H1 (cell line): Measurements from ENCODE around the gene NANP.

Experiments
- CREB1 ChIP-seq: IDR thresholded peaks from 2 replicates; pipeline ENCODE4 v1.6.1; 2012; ENCODE audit warnings: inconsistent platforms
- EGR1 ChIP-seq: IDR thresholded peaks from 2 replicates; pipeline ENCODE4 v1.6.1; 2011; ENCODE audit warnings: low read depth, low read length, borderline replicate concordance
- NRF1 ChIP-seq: IDR thresholded peaks from 2 replicates; pipeline ENCODE4 v1.6.1; 2011; ENCODE audit warnings: mild to moderate bottlenecking, low read depth, low read length, improper control_type of control experiment
- POLR2AphosphoS5 ChIP-seq: IDR thresholded peaks from 2 replicates; pipeline ENCODE4 v1.6.1; 2011; ENCODE audit warnings: low read depth, low read length
- RAD21 ChIP-seq, 2 experiments: IDR thresholded peaks in 1 of 2; conservative IDR thresholded peaks in 1 of 2; 2 replicates each; pipeline ENCODE4 v1.6.1; 2011; ENCODE audit warnings: low read depth in 2 of 2, low read length in 2 of 2, improper control_type of control experiment in 1 of 2, inconsistent platforms in 1 of 2, mild to moderate bottlenecking in 1 of 2, moderate library complexity in 1 of 2
- SP2 ChIP-seq: IDR thresholded peaks from 2 replicates; pipeline ENCODE4 v1.6.1; 2012; ENCODE audit warnings: mild to moderate bottlenecking, low read length, inconsistent platforms
- YY1 ChIP-seq: IDR thresholded peaks from 2 replicates; pipeline ENCODE4 v1.6.1; 2011; ENCODE audit warnings: low read depth, mild to moderate bottlenecking, low read length
- TF ChIP-seq, protein P1 (sequence below), 3 experiments: IDR thresholded peaks; 1 replicate in 2 of 3; 2 replicates in 1 of 3; pipeline versions ENCODE4 v1.5.1 to v1.6.1; 2011; ENCODE audit warnings: low read length in 3 of 3, mild to moderate bottlenecking in 3 of 3, inconsistent platforms in 2 of 3, low read depth in 1 of 3, moderate library complexity in 1 of 3; ENCODE audit not compliant: insufficient read depth in 1 of 3; ENCODE audit errors: control extremely low read depth in 1 of 3
- TF ChIP-seq, protein P2 (sequence below): IDR thresholded peaks from 2 replicates; pipeline ENCODE4 v1.6.1; 2012; ENCODE audit warnings: low read length, inconsistent platforms

DNA sequence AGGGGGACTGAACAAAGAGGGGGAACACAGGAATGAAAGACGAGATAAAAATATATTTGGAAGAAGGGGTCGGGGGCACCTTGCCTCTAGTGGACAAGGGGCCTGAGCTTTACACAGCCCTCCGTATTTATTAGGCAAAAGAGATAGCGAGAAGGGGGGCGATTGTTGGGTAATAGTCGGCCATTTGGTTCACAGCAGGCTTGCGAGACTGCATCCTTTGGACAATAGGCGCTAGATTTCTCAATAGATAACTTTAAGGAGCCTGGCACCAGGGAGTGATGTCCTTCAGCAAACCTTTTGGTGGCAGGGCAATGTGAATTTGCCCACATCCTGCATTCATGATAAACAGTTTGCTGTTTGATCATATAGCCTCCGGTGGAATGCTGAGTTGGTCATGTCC, 3.0 kb upstream of the NANP start:
- TF ChIP-seq, protein P1, sequence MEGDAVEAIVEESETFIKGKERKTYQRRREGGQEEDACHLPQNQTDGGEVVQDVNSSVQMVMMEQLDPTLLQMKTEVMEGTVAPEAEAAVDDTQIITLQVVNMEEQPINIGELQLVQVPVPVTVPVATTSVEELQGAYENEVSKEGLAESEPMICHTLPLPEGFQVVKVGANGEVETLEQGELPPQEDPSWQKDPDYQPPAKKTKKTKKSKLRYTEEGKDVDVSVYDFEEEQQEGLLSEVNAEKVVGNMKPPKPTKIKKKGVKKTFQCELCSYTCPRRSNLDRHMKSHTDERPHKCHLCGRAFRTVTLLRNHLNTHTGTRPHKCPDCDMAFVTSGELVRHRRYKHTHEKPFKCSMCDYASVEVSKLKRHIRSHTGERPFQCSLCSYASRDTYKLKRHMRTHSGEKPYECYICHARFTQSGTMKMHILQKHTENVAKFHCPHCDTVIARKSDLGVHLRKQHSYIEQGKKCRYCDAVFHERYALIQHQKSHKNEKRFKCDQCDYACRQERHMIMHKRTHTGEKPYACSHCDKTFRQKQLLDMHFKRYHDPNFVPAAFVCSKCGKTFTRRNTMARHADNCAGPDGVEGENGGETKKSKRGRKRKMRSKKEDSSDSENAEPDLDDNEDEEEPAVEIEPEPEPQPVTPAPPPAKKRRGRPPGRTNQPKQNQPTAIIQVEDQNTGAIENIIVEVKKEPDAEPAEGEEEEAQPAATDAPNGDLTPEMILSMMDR (IDR thresholded peaks at IDR 0.05; ENCODE audit: control extremely low read depth in 1 of 3, insufficient read depth in 1 of 3, low read depth in 1 of 3, low read length in 3 of 3), result no peak
- TF ChIP-seq NRF1 (no peak), POLR2AphosphoS5 (no peak), YY1 (no peak), SP2 (no peak), RAD21 (IDR thresholded peaks at IDR 0.05 in 1 of 2, conservative IDR thresholded peaks at IDR 0.05 in 1 of 2; ENCODE audit: low read depth in 2 of 2, low read length in 2 of 2) (no peak), CREB1 (no peak), EGR1 (no peak)
- TF ChIP-seq, protein P2, sequence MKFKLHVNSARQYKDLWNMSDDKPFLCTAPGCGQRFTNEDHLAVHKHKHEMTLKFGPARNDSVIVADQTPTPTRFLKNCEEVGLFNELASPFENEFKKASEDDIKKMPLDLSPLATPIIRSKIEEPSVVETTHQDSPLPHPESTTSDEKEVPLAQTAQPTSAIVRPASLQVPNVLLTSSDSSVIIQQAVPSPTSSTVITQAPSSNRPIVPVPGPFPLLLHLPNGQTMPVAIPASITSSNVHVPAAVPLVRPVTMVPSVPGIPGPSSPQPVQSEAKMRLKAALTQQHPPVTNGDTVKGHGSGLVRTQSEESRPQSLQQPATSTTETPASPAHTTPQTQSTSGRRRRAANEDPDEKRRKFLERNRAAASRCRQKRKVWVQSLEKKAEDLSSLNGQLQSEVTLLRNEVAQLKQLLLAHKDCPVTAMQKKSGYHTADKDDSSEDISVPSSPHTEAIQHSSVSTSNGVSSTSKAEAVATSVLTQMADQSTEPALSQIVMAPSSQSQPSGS, result no peak
